Keratinocyte (primary cell): ENCODE measurements around the gene EPB41L2. TPM values are rescaled to one million over a fixed set of nuclear protein-coding genes. Genes with fewer than 3 reads are reported as not detected.

Source experiments
- DNase-seq: peaks from one replicate; pipeline ENCODE4 v3.0.0-alpha.2; 2011; ENCODE audit warnings: low read depth, missing footprints, low spot score
- FAIRE-seq: peaks from 2 replicates; lab custom pipeline; 2011; peaks lifted over from hg19 to GRCh38; lab: Jason Lieb, UNC
- H2AFZ ChIP-seq: 2 replicates; pipeline ENCODE4 v1.6.0; 2012; ENCODE audit warnings: low read length, control low read depth, inconsistent platforms; ENCODE audit not compliant: control insufficient read depth
- H3K27ac ChIP-seq: 2 replicates; pipeline ENCODE4 v1.5.1; 2011; ENCODE audit warnings: low read length; ENCODE audit not compliant: control insufficient read depth, insufficient read depth
- H3K27me3 ChIP-seq: 3 replicates; pipeline ENCODE4 v1.6.0; 2011; ENCODE audit warnings: low read length; ENCODE audit not compliant: control insufficient read depth, insufficient read depth; ENCODE audit errors: extremely low read depth
- H3K36me3 ChIP-seq, 2 experiments: 2 replicates in 1 of 2; 3 replicates in 1 of 2; pipeline ENCODE4 v1.5.1; 2011; ENCODE audit warnings: low read length in 2 of 2, mild to moderate bottlenecking in 1 of 2; ENCODE audit not compliant: control insufficient read depth in 2 of 2, insufficient read depth in 2 of 2; ENCODE audit errors: extremely low read depth in 1 of 2
- H3K4me1 ChIP-seq: 3 replicates; pipeline ENCODE4 v1.5.1; 2011; ENCODE audit warnings: low read length; ENCODE audit not compliant: control insufficient read depth, insufficient read depth; ENCODE audit errors: extremely low read depth
- H3K4me2 ChIP-seq: 3 replicates; pipeline ENCODE4 v1.6.0; 2011; ENCODE audit warnings: low read depth, low read length; ENCODE audit not compliant: control insufficient read depth, insufficient read depth; ENCODE audit errors: extremely low read depth
- H3K4me3 ChIP-seq, 3 experiments: fragments of 200-600 bp in 1 of 3; sonication (generic) in 1 of 3; 2 replicates in 2 of 3; 3 replicates in 1 of 3; pipeline ENCODE4 v1.5.1; 2011 to 2016; ENCODE audit warnings: low read length in 3 of 3, mild to moderate bottlenecking in 3 of 3, control low read depth in 2 of 3, inconsistent platforms in 1 of 3, low read depth in 1 of 3, mixed read lengths in 1 of 3, mixed run types in 1 of 3, moderate library complexity in 1 of 3; ENCODE audit not compliant: control insufficient read depth in 2 of 3, insufficient read depth in 2 of 3; ENCODE audit errors: extremely low read depth in 1 of 3
- H3K79me2 ChIP-seq: 2 replicates; pipeline ENCODE4 v1.6.0; 2012; ENCODE audit warnings: low read length; ENCODE audit not compliant: control insufficient read depth, insufficient read depth
- H3K9ac ChIP-seq: 3 replicates; pipeline ENCODE4 v1.6.0; 2011; ENCODE audit warnings: low read length; ENCODE audit not compliant: control insufficient read depth, insufficient read depth; ENCODE audit errors: extremely low read depth
- H3K9me1 ChIP-seq: 3 replicates; pipeline ENCODE4 v1.6.0; 2011; ENCODE audit warnings: low read length; ENCODE audit not compliant: control insufficient read depth, insufficient read depth; ENCODE audit errors: extremely low read depth
- H3K9me3 ChIP-seq: 2 replicates; pipeline ENCODE4 v1.5.1; 2012; ENCODE audit warnings: low read depth, low read length; ENCODE audit not compliant: control insufficient read depth
- H4K20me1 ChIP-seq: 3 replicates; pipeline ENCODE4 v1.6.0; 2011; ENCODE audit warnings: low read length; ENCODE audit not compliant: control insufficient read depth, insufficient read depth; ENCODE audit errors: extremely low read depth
- CTCF ChIP-seq, 3 experiments: IDR thresholded peaks in 1 of 3; conservative IDR thresholded peaks in 1 of 3; optimal IDR thresholded peaks in 1 of 3; 2 replicates in 2 of 3; 3 replicates in 1 of 3; pipeline versions ENCODE3 to v1.5.1; 2011; ENCODE audit warnings: low read length in 3 of 3, mild to moderate bottlenecking in 3 of 3, moderate library complexity in 2 of 3, control low read depth in 1 of 3, inconsistent platforms in 1 of 3; ENCODE audit not compliant: insufficient read depth in 2 of 3; ENCODE audit errors: extremely low read depth in 1 of 3
- EZH2 ChIP-seq: IDR thresholded peaks from one replicate; pipeline ENCODE4 v1.6.1; 2012; ENCODE audit warnings: inconsistent platforms, mild to moderate bottlenecking, low read length, moderate library complexity
- dilution Hi-C: fragments of 300-500 bp; cut with MboI; formaldehyde crosslinking; loops from one replicate; pipeline ENCODE4 v1.7.0; 2020; ENCODE audit warnings: low sequenced_read_pairs; ENCODE audit not compliant: extremely low pct_ligation_motif_present
- polyA plus RNA-seq, 5 experiments: library from polyadenylated mRNA; depleted of rRNA in 3 of 5; stranded (reverse) in 3 of 5; stranded (forward) in 1 of 5; unstranded in 1 of 5; fragments of >200 nt; gene quantifications; 1 replicate in 1 of 5; 2 replicates in 3 of 5; 3 replicates in 1 of 5; pipeline versions ENCODE4 v1.2.1 to v1.2.3, GENCODE V29; 2011 to 2012; ENCODE audit warnings: missing spikeins in 2 of 5, low read depth in 1 of 5, low replicate concordance in 1 of 5

Gene EPB41L2
- polyA plus RNA-seq, 1 donor (not counting 4 experiments of a cell fraction or from before 2014, with no cell fraction given) = 22.0 TPM

DNA sequence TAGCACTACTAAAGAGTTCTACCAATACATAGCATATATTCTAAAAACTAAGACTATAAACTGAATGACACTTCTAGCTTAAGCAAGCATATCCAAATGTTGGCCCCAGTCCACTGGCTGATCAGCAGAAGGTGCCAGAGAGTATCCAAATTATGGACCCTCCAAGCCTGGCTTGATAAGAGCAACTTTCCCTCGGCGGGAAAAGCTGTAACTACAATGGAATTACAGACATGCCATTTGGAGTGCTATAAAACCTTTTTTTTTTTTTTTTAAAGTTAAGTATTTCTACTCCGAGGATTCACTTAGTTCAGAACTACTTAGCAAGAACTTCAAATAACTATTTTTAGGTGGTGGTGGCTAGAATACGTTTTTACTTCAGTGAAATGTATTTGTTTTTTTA lies 94.6 kb downstream of the EPB41L2 start:
- Histone ChIP-seq H3K4me2 (no peak overlapping the region), H3K27me3 (no peaks in the 10 kb centered on the region), H3K9ac (no peak overlapping the region), H3K9me1 (no peaks in the 10 kb centered on the region), H3K4me1 (no peaks in the 10 kb centered on the region), H3K36me3 (no peaks in the 10 kb centered on the region), H4K20me1 (no peaks in the 10 kb centered on the region), H3K9me3 (no peaks in the 10 kb centered on the region), H3K4me3 (no peak overlapping the region), H2AFZ (no peak overlapping the region), H3K79me2 (peaks cover 4% of the 10 kb centered on the region), H3K27ac (no peak overlapping the region)
- FAIRE-seq = no peak
- TF ChIP-seq EZH2 = no peak
- no peak for TF ChIP-seq CTCF (optimal IDR thresholded peaks at IDR 0.05 in 1 of 3, IDR thresholded peaks at IDR 0.05 in 1 of 3, conservative IDR thresholded peaks at IDR 0.05 in 1 of 3; ENCODE audit: extremely low read depth in 1 of 3, insufficient read depth in 2 of 3, low read length in 3 of 3)
- dilution Hi-C loops = no loop called here
- no peak for DNase-seq

DNA sequence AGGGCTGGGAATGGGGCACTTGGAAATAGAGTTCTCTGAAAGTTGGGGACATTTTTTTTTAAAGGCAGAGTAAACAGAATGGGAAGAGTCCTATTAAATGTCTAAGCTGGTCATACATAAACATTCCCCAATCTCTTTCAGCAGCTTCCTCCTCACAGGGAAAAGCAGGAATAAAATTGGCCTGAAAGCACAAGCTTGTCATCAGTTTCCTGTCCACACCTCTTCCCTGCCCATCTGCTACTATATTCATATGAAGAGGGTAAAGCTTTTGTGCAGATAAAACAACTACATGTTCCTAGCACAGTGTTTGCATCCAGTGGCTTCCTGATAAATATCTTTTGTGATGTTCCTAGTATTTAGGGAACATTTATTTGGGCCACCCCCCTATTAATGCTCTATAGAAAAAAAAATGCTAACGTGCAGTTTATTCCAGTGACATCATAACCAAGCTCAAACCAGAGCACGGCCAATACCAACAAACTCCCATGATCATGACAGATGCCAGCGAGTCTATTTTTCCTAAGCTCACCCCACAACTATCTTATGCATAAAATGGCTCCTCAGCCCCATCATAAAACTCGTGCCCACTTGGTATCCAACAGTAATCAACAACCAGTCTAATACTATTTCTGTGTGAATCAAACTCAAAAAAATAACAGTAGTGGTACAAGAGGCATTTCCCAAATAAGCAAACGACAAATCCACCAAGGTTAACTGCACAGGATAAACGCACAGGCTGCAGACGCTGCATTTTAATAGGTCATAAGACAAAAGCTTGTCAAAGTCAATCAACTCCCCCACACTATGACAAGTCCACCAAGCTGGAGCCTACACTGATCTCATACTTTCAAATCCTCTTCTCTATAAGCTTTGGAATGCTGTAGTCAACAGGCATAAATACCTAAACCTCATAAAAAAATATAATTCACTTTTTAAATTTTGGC lies 95.3 kb downstream of the EPB41L2 start:
- no peak overlapping the region for H3K9ac ChIP-seq
- no peak overlapping the region for H2AFZ ChIP-seq
- no peak overlapping the region for H3K4me3 ChIP-seq
- no peak for TF ChIP-seq CTCF (optimal IDR thresholded peaks at IDR 0.05 in 1 of 3, IDR thresholded peaks at IDR 0.05 in 1 of 3, conservative IDR thresholded peaks at IDR 0.05 in 1 of 3; ENCODE audit: extremely low read depth in 1 of 3, insufficient read depth in 2 of 3, low read length in 3 of 3)
- TF ChIP-seq EZH2 = no peak
- no peak for DNase-seq
- H3K4me1 ChIP-seq = no peaks in the 10 kb centered on the region
- peaks cover 4% of the 10 kb centered on the region for H3K79me2 ChIP-seq
- no peak for FAIRE-seq
- H3K4me2 ChIP-seq = no peak overlapping the region
- no peaks in the 10 kb centered on the region for H4K20me1 ChIP-seq
- H3K9me1 ChIP-seq = no peaks in the 10 kb centered on the region
- dilution Hi-C loops = no loop called here
- no peaks in the 10 kb centered on the region for H3K9me3 ChIP-seq
- H3K27me3 ChIP-seq = no peaks in the 10 kb centered on the region
- H3K27ac ChIP-seq = no peak overlapping the region
- H3K36me3 ChIP-seq = no peaks in the 10 kb centered on the region
